ENCODE results near the gene LRRC39.

DNA sequence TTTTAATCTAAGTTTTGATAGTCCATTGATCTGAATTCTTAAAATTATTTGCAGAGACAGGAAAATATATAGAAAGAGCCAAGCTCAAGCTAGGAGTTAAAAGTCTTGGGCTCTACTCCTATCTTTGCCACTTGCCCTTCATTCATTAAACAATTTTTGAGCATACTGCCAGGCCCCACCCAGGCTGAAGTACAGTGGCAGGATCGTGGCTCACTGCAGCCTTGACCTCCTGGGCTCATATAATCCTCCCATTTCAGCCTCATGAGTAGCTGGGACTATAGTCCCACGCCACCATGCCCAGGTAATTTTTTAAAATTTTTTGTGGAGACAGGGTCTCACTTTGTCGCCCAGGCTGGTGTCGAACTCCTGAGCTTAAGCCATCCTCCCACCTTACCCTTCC, 36.9 kb downstream of the LRRC39 start:
- TF ChIP-seq CTCF (IDR thresholded peaks at IDR 0.05) (no peak), EP300 (IDR thresholded peaks at IDR 0.05) (no peak)

Data from tibial nerve (tissue), 4 donors.